ENCODE results near the gene HOXB4. TPM values are rescaled to one million over a fixed set of nuclear protein-coding genes. Genes with fewer than 3 reads are reported as not detected.

Gene HOXB4
- total and polyA plus RNA-seq, 4 donors, result 6.0 to 16.6 (median 10.0) TPM

- Histone ChIP-seq H3K27ac (ENCODE audit: low read depth, low read length) (peak overlapping the region; percentile 99), H3K9me3 (ENCODE audit: control insufficient read depth, insufficient read depth, low read length) (no peaks in the 10 kb centered on the region), H3K4me1 (ENCODE audit: control insufficient read depth, insufficient read depth, low read length) (peaks cover 72% of the 10 kb centered on the region), H3K27me3 (ENCODE audit: control insufficient read depth, insufficient read depth, low read length) (no peaks in the 10 kb centered on the region), H3K4me3 (ENCODE audit: low read depth, low read length) (peak overlapping the region; percentile 46), H3K36me3 (ENCODE audit: control insufficient read depth, insufficient read depth, low read length) (peaks cover 19% of the 10 kb centered on the region)
- 5% methylated on average over 18 of the region's 22 CpGs for WGBS (ENCODE audit: insufficient coverage)
- peak in 2 of 6 donors; percentile 76 to 89 for DNase-seq (ENCODE audit: low read depth in 4 of 6, low spot score in 6 of 6)
These were observed 2.3 kb downstream of the HOXB4 start for GRCh38 chr17:48575673-48576478.

GRCh38 chr17:48575066-48575582, 3.0 kb downstream of the HOXB4 start:
- H3K36me3 ChIP-seq (ENCODE audit: control insufficient read depth, insufficient read depth, low read length), result peaks cover 24% of the 10 kb centered on the region

GRCh38 chr17:48574505-48575065, 3.6 kb downstream of the HOXB4 start:
- Histone ChIP-seq H3K4me1 (ENCODE audit: control insufficient read depth, insufficient read depth, low read length) (peaks cover 69% of the 10 kb centered on the region), H3K27me3 (ENCODE audit: control insufficient read depth, insufficient read depth, low read length) (no peaks in the 10 kb centered on the region), H3K36me3 (ENCODE audit: control insufficient read depth, insufficient read depth, low read length) (peaks cover 24% of the 10 kb centered on the region), H3K4me3 (ENCODE audit: low read depth, low read length) (peak overlapping the region; percentile 46), H3K9me3 (ENCODE audit: control insufficient read depth, insufficient read depth, low read length) (no peaks in the 10 kb centered on the region), H3K27ac (ENCODE audit: low read depth, low read length) (peak overlapping the region; percentile 99)
- WGBS (ENCODE audit: insufficient coverage), result 13% methylated on average over 7 of the region's 8 CpGs
- no peak for DNase-seq (ENCODE audit: low read depth in 4 of 6, low spot score in 6 of 6)

More at GRCh38 chr17:48575066-48575582, 3.0 kb downstream of the HOXB4 start:
- Histone ChIP-seq H3K4me1 (ENCODE audit: control insufficient read depth, insufficient read depth, low read length) (peaks cover 72% of the 10 kb centered on the region), H3K9me3 (ENCODE audit: control insufficient read depth, insufficient read depth, low read length) (no peaks in the 10 kb centered on the region), H3K27ac (ENCODE audit: low read depth, low read length) (peak overlapping the region; percentile 99), H3K4me3 (ENCODE audit: low read depth, low read length) (peak overlapping the region; percentile 46), H3K27me3 (ENCODE audit: control insufficient read depth, insufficient read depth, low read length) (no peaks in the 10 kb centered on the region)
- WGBS (ENCODE audit: insufficient coverage), result 28% methylated on average over 3 of the region's 7 CpGs
- peak in 2 of 6 donors; percentile 43 to 88 for DNase-seq (ENCODE audit: low read depth in 4 of 6, low spot score in 6 of 6)

GRCh38 chr17:48571826-48572417, 6.2 kb downstream of the HOXB4 start:
- H3K27me3 ChIP-seq (ENCODE audit: control insufficient read depth, insufficient read depth, low read length), result no peaks in the 10 kb centered on the region
- DNase-seq (ENCODE audit: low read depth in 4 of 6, low spot score in 6 of 6), result peak in 1 of 6 donors; percentile 69
- peaks cover 25% of the 10 kb centered on the region for H3K36me3 ChIP-seq (ENCODE audit: control insufficient read depth, insufficient read depth, low read length)
- WGBS (ENCODE audit: insufficient coverage), result no CpG with 5 or more reads among the region's 1 CpG
- H3K4me1 ChIP-seq (ENCODE audit: control insufficient read depth, insufficient read depth, low read length), result peaks cover 77% of the 10 kb centered on the region
- no peaks in the 10 kb centered on the region for H3K9me3 ChIP-seq (ENCODE audit: control insufficient read depth, insufficient read depth, low read length)
- H3K4me3 ChIP-seq (ENCODE audit: low read depth, low read length), result peak overlapping the region; percentile 46
- peak overlapping the region; percentile 99 for H3K27ac ChIP-seq (ENCODE audit: low read depth, low read length)

- Histone ChIP-seq H3K4me3 (ENCODE audit: low read depth, low read length) (peak overlapping the region; percentile 46), H3K27ac (ENCODE audit: low read depth, low read length) (peak overlapping the region; percentile 99), H3K27me3 (ENCODE audit: control insufficient read depth, insufficient read depth, low read length) (no peaks in the 10 kb centered on the region), H3K9me3 (ENCODE audit: control insufficient read depth, insufficient read depth, low read length) (no peaks in the 10 kb centered on the region), H3K4me1 (ENCODE audit: control insufficient read depth, insufficient read depth, low read length) (peaks cover 79% of the 10 kb centered on the region), H3K36me3 (ENCODE audit: control insufficient read depth, insufficient read depth, low read length) (peaks cover 25% of the 10 kb centered on the region)
- WGBS (ENCODE audit: insufficient coverage), result 8% methylated on average over 21 of the region's 26 CpGs
- peak in 2 of 6 donors; percentile 70 to 91 for DNase-seq (ENCODE audit: low read depth in 4 of 6, low spot score in 6 of 6)
These were observed 6.9 kb downstream of the HOXB4 start for GRCh38 chr17:48571024-48571818.

- 4% methylated on average over 14 of the region's 19 CpGs for WGBS (ENCODE audit: insufficient coverage)
- H3K27me3 ChIP-seq (ENCODE audit: control insufficient read depth, insufficient read depth, low read length), result no peaks in the 10 kb centered on the region
These were observed 7.7 kb downstream of the HOXB4 start for GRCh38 chr17:48570325-48571023.

GRCh38 chr17:48569674-48570324, 8.4 kb downstream of the HOXB4 start:
- Histone ChIP-seq H3K27me3 (ENCODE audit: control insufficient read depth, insufficient read depth, low read length) (no peaks in the 10 kb centered on the region), H3K36me3 (ENCODE audit: control insufficient read depth, insufficient read depth, low read length) (peaks cover 24% of the 10 kb centered on the region), H3K27ac (ENCODE audit: low read depth, low read length) (peak overlapping the region; percentile 99), H3K4me3 (ENCODE audit: low read depth, low read length) (peak overlapping the region; percentile 46), H3K9me3 (ENCODE audit: control insufficient read depth, insufficient read depth, low read length) (no peaks in the 10 kb centered on the region), H3K4me1 (ENCODE audit: control insufficient read depth, insufficient read depth, low read length) (peaks cover 84% of the 10 kb centered on the region)
- 20% methylated on average over 1 of the region's 6 CpGs for WGBS (ENCODE audit: insufficient coverage)
- peak in 1 of 6 donors; percentile 42 for DNase-seq (ENCODE audit: low read depth in 4 of 6, low spot score in 6 of 6)

More at GRCh38 chr17:48570325-48571023, 7.7 kb downstream of the HOXB4 start:
- H3K4me3 ChIP-seq (ENCODE audit: low read depth, low read length), result peak overlapping the region; percentile 46
- DNase-seq (ENCODE audit: low read depth in 4 of 6, low spot score in 6 of 6), result peak in 1 of 6 donors; percentile 40
- peaks cover 24% of the 10 kb centered on the region for H3K36me3 ChIP-seq (ENCODE audit: control insufficient read depth, insufficient read depth, low read length)
- peak overlapping the region; percentile 99 for H3K27ac ChIP-seq (ENCODE audit: low read depth, low read length)
- H3K9me3 ChIP-seq (ENCODE audit: control insufficient read depth, insufficient read depth, low read length), result no peaks in the 10 kb centered on the region
- peaks cover 78% of the 10 kb centered on the region for H3K4me1 ChIP-seq (ENCODE audit: control insufficient read depth, insufficient read depth, low read length)

- H3K27me3 ChIP-seq (ENCODE audit: control insufficient read depth, insufficient read depth, low read length), result no peaks in the 10 kb centered on the region
- H3K36me3 ChIP-seq (ENCODE audit: control insufficient read depth, insufficient read depth, low read length), result peaks cover 29% of the 10 kb centered on the region
- peak overlapping the region; percentile 46 for H3K4me3 ChIP-seq (ENCODE audit: low read depth, low read length)
- peak overlapping the region; percentile 99 for H3K27ac ChIP-seq (ENCODE audit: low read depth, low read length)
- H3K4me1 ChIP-seq (ENCODE audit: control insufficient read depth, insufficient read depth, low read length), result peaks cover 83% of the 10 kb centered on the region
- no peak for DNase-seq (ENCODE audit: low read depth in 4 of 6, low spot score in 6 of 6)
- WGBS (ENCODE audit: insufficient coverage), result no CpG with 5 or more reads among the region's 3 CpGs
- no peaks in the 10 kb centered on the region for H3K9me3 ChIP-seq (ENCODE audit: control insufficient read depth, insufficient read depth, low read length)
These were observed 8.9 kb downstream of the HOXB4 start for GRCh38 chr17:48569240-48569582.

Measured in spinal cord (tissue), 10 donors.